SK-N-SH (cell line): Measurements from ENCODE around the gene DNAJC4.

ENCODE experiments used
- CHD2 ChIP-seq: fragments of 150-350 bp; IDR thresholded peaks from 2 replicates; pipeline ENCODE4 v1.6.1; 2018; ENCODE audit warnings: low read length; ENCODE audit not compliant: partially characterized antibody
- CTCF ChIP-seq: fragments of 200-600 bp; sonication (generic); IDR thresholded peaks from 2 replicates; pipeline ENCODE4 v1.6.1; 2017; ENCODE audit warnings: antibody characterized with exemption, mild to moderate bottlenecking, moderate library complexity
- EP300 ChIP-seq, 2 experiments: IDR thresholded peaks; 2 replicates each; pipeline versions ENCODE4 v1.4.0 to v1.6.1; 2012; ENCODE audit warnings: borderline replicate concordance in 1 of 2, low read depth in 1 of 2, low read length in 1 of 2
- EZH2phosphoT487 ChIP-seq: fragments of 200-600 bp; sonication (generic); IDR thresholded peaks from 2 replicates; pipeline ENCODE4 v1.6.1; 2017; ENCODE audit warnings: low read depth, mixed run types, mild to moderate bottlenecking, antibody characterized with exemption, moderate library complexity, borderline replicate concordance
- GABPA ChIP-seq: IDR thresholded peaks from 2 replicates; pipeline ENCODE4 v1.4.0; 2012; ENCODE audit warnings: low read depth, mild to moderate bottlenecking
- IRF3 ChIP-seq: fragments of 150-350 bp; IDR thresholded peaks from 2 replicates; pipeline ENCODE4 v1.6.1; 2016; ENCODE audit warnings: mild to moderate bottlenecking, low read depth, low read length
- MAX ChIP-seq: IDR thresholded peaks from 2 replicates; pipeline ENCODE4 v1.4.0; 2012; ENCODE audit warnings: low read depth
- MXI1 ChIP-seq: IDR thresholded peaks from 2 replicates; pipeline ENCODE4 v1.6.1; 2012; ENCODE audit warnings: mild to moderate bottlenecking, low read depth, low read length, improper control_type of control experiment
- POLR2AphosphoS5 ChIP-seq: IDR thresholded peaks from 2 replicates; pipeline ENCODE4 v1.6.1; 2012; ENCODE audit warnings: low read depth, low read length
- RAD21 ChIP-seq: IDR thresholded peaks from 2 replicates; pipeline ENCODE4 v1.6.1; 2012; ENCODE audit warnings: mild to moderate bottlenecking, low read length
- REST ChIP-seq: IDR thresholded peaks from 2 replicates; pipeline ENCODE4 v1.6.1; 2012; ENCODE audit warnings: mild to moderate bottlenecking, low read depth, low read length, moderate library complexity
- TAF1 ChIP-seq: IDR thresholded peaks from 2 replicates; pipeline ENCODE4 v1.6.1; 2012; ENCODE audit warnings: low read depth, mild to moderate bottlenecking, low read length, moderate library complexity, borderline replicate concordance
- YY1 ChIP-seq: IDR thresholded peaks from 2 replicates; pipeline ENCODE4 v1.4.0; 2012; ENCODE audit warnings: low read depth, mild to moderate bottlenecking
- ZBTB33 ChIP-seq: IDR thresholded peaks from 2 replicates; pipeline ENCODE4 v1.4.0; 2012; ENCODE audit warnings: low read depth, borderline replicate concordance

GRCh38 chr11:64224151-64224890 lies 6.0 kb upstream of the DNAJC4 start:
- no peak for TF ChIP-seq TAF1
- no peak for TF ChIP-seq RAD21
- TF ChIP-seq EP300 (IDR thresholded peaks at IDR 0.05; ENCODE audit: borderline replicate concordance in 1 of 2, low read depth in 1 of 2, low read length in 1 of 2): no peak
- TF ChIP-seq CTCF: no peak
- no peak for TF ChIP-seq POLR2AphosphoS5
- no peak for TF ChIP-seq YY1
- TF ChIP-seq IRF3: no peak
- TF ChIP-seq CHD2: no peak
- no peak for TF ChIP-seq REST
- TF ChIP-seq ZBTB33: no peak
- no peak for TF ChIP-seq MAX
- TF ChIP-seq GABPA: no peak
- no peak for TF ChIP-seq MXI1
- TF ChIP-seq EZH2phosphoT487: no peak
